ENCODE results near the gene UBE4A. TPM values are rescaled to one million over a fixed set of nuclear protein-coding genes. Genes with fewer than 3 reads are reported as not detected.

Gene UBE4A
- total and polyA plus RNA-seq, 2 experiments from 2014 or later = 11.8 to 42.2 TPM

- H3F3A ChIP-seq (replicated peaks; ENCODE audit: low read depth) = 0 out of 2 replicates have a peak, but pooled peaks cover 3% of the 10 kb centered on the region
- no peak overlapping the region for H3K4me2 ChIP-seq
- no peak overlapping the region for H3K4me3 ChIP-seq
- H3K36me3 Mint-ChIP-seq (ENCODE audit: low read depth) = peaks cover 26% of the 10 kb centered on the region
- no peak for TF ChIP-seq EZH2 (IDR thresholded peaks at IDR 0.05; ENCODE audit: low read depth, unreplicated experiment)
- TF ChIP-seq, protein P1, sequence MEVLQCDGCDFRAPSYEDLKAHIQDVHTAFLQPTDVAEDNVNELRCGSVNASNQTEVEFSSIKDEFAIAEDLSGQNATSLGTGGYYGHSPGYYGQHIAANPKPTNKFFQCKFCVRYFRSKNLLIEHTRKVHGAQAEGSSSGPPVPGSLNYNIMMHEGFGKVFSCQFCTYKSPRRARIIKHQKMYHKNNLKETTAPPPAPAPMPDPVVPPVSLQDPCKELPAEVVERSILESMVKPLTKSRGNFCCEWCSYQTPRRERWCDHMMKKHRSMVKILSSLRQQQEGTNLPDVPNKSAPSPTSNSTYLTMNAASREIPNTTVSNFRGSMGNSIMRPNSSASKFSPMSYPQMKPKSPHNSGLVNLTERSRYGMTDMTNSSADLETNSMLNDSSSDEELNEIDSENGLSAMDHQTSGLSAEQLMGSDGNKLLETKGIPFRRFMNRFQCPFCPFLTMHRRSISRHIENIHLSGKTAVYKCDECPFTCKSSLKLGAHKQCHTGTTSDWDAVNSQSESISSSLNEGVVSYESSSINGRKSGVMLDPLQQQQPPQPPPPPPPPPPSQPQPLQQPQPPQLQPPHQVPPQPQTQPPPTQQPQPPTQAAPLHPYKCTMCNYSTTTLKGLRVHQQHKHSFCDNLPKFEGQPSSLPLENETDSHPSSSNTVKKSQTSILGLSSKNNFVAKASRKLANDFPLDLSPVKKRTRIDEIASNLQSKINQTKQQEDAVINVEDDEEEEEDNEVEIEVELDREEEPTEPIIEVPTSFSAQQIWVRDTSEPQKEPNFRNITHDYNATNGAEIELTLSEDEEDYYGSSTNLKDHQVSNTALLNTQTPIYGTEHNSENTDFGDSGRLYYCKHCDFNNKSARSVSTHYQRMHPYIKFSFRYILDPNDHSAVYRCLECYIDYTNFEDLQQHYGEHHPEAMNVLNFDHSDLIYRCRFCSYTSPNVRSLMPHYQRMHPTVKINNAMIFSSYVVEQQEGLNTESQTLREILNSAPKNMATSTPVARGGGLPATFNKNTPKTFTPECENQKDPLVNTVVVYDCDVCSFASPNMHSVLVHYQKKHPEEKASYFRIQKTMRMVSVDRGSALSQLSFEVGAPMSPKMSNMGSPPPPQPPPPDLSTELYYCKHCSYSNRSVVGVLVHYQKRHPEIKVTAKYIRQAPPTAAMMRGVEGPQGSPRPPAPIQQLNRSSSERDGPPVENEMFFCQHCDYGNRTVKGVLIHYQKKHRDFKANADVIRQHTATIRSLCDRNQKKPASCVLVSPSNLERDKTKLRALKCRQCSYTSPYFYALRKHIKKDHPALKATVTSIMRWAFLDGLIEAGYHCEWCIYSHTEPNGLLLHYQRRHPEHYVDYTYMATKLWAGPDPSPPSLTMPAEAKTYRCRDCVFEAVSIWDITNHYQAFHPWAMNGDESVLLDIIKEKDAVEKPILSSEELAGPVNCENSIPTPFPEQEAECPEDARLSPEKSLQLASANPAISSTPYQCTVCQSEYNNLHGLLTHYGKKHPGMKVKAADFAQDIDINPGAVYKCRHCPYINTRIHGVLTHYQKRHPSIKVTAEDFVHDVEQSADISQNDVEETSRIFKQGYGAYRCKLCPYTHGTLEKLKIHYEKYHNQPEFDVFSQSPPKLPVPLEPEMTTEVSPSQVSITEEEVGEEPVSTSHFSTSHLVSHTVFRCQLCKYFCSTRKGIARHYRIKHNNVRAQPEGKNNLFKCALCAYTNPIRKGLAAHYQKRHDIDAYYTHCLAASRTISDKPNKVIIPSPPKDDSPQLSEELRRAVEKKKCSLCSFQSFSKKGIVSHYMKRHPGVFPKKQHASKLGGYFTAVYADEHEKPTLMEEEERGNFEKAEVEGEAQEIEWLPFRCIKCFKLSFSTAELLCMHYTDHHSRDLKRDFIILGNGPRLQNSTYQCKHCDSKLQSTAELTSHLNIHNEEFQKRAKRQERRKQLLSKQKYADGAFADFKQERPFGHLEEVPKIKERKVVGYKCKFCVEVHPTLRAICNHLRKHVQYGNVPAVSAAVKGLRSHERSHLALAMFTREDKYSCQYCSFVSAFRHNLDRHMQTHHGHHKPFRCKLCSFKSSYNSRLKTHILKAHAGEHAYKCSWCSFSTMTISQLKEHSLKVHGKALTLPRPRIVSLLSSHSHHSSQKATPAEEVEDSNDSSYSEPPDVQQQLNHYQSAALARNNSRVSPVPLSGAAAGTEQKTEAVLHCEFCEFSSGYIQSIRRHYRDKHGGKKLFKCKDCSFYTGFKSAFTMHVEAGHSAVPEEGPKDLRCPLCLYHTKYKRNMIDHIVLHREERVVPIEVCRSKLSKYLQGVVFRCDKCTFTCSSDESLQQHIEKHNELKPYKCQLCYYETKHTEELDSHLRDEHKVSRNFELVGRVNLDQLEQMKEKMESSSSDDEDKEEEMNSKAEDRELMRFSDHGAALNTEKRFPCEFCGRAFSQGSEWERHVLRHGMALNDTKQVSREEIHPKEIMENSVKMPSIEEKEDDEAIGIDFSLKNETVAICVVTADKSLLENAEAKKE (CRISPR knock-in tag; IDR thresholded peaks at IDR 0.05) = no peak
- no peak for TF ChIP-seq NANOG (IDR thresholded peaks at IDR 0.05; ENCODE audit: borderline replicate concordance)
- no peak for TF ChIP-seq STAT1 (IDR thresholded peaks at IDR 0.05; ENCODE audit: unreplicated experiment)
- no peak for TF ChIP-seq ZNF331 (CRISPR knock-in tag; IDR thresholded peaks at IDR 0.05; ENCODE audit: low read depth)
- peaks cover 2% of the 10 kb centered on the region for H3K27me3 Mint-ChIP-seq (ENCODE audit: insufficient read depth, low read depth, poor library complexity)
- no peaks in the 10 kb centered on the region for H3K9me3 Mint-ChIP-seq
- ATAC-seq (no peak), DNase-seq (ENCODE audit: low spot score) (no peak)
- no peak overlapping the region for H3K27ac Mint-ChIP-seq
- H3K4me1 Mint-ChIP-seq = no peaks in the 10 kb centered on the region
- H4K20me1 ChIP-seq (replicated peaks; ENCODE audit: insufficient read depth) = peaks cover 6% of the 10 kb centered on the region
- no peak overlapping the region for H3K4me3 Mint-ChIP-seq
- H3K27ac ChIP-seq (ENCODE audit: low read depth) = no peak overlapping the region
- H3K27me3 ChIP-seq (ENCODE audit: insufficient read depth) = no peaks in the 10 kb centered on the region
- peaks cover 3% of the 10 kb centered on the region; the same call in 1 of the 2 replicates for H3K4me1 ChIP-seq (ENCODE audit: insufficient read depth)
- H3K9me2 ChIP-seq (ENCODE audit: insufficient read depth) = no peaks in the 10 kb centered on the region
- peaks cover 39% of the 10 kb centered on the region for H3K79me2 ChIP-seq (replicated peaks; ENCODE audit: insufficient read depth)
- H2AFZ ChIP-seq = no peak overlapping the region
- peaks cover 20% of the 10 kb centered on the region for H3K36me3 ChIP-seq (ENCODE audit: insufficient read depth)
These were observed 5.7 kb downstream of the UBE4A start for GRCh38 chr11:118364956-118365615.

DNA sequence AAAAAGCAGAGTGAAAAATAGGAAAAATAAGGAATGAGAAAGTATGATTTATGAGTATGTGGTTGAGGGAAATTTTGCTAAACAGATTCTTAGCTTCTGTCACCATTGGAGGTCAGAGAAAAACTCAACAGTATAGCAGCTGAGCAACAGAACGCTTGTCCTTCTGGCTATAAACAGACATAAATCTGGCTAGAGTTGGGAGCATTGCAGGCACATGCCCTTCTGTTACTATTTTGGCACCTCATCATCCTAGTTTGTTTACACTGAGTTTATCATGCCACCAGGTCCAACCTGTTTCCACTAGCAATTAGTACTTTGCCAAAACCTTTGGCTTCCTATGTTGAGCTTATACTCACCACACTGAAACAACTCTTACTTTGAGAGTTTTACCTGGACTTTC is 6.9 kb downstream of the UBE4A start:
- H3K4me3 ChIP-seq = no peak overlapping the region
- ATAC-seq (no peak), DNase-seq (ENCODE audit: low spot score) (no peak)
- H2AFZ ChIP-seq = no peak overlapping the region
- no peaks in the 10 kb centered on the region for H3K27me3 ChIP-seq (ENCODE audit: insufficient read depth)
- H3K36me3 ChIP-seq (ENCODE audit: insufficient read depth) = peaks cover 25% of the 10 kb centered on the region
- no peaks in the 10 kb centered on the region for H3K9me2 ChIP-seq (ENCODE audit: insufficient read depth)
- Mint-ChIP-seq H3K4me3 (no peak overlapping the region), H3K36me3 (ENCODE audit: low read depth) (peaks cover 33% of the 10 kb centered on the region), H3K27ac (no peak overlapping the region), H3K4me1 (peaks cover 2% of the 10 kb centered on the region; the same call in 2 of the 3 replicates), H3K9me3 (no peaks in the 10 kb centered on the region), H3K27me3 (ENCODE audit: insufficient read depth, low read depth, poor library complexity) (peaks cover 3% of the 10 kb centered on the region)
- no peaks in the 10 kb centered on the region for H3K4me1 ChIP-seq (ENCODE audit: insufficient read depth)
- H3K79me2 ChIP-seq (replicated peaks; ENCODE audit: insufficient read depth) = peaks cover 27% of the 10 kb centered on the region
- no peak overlapping the region for H3K27ac ChIP-seq (ENCODE audit: low read depth)
- H3F3A ChIP-seq (replicated peaks; ENCODE audit: low read depth) = 0 out of 2 replicates have a peak, but pooled peaks cover 3% of the 10 kb centered on the region
- peaks cover 6% of the 10 kb centered on the region for H4K20me1 ChIP-seq (replicated peaks; ENCODE audit: insufficient read depth)
- no peak overlapping the region for H3K4me2 ChIP-seq
- no peak for TF ChIP-seq NANOG (IDR thresholded peaks at IDR 0.05; ENCODE audit: borderline replicate concordance)
- no peak for TF ChIP-seq REST (IDR thresholded peaks at IDR 0.05; ENCODE audit: unreplicated experiment)
- TF ChIP-seq CREB1 (CRISPR knock-in tag; IDR thresholded peaks at IDR 0.05; ENCODE audit: low read depth) = no peak
- TF ChIP-seq, protein P2, sequence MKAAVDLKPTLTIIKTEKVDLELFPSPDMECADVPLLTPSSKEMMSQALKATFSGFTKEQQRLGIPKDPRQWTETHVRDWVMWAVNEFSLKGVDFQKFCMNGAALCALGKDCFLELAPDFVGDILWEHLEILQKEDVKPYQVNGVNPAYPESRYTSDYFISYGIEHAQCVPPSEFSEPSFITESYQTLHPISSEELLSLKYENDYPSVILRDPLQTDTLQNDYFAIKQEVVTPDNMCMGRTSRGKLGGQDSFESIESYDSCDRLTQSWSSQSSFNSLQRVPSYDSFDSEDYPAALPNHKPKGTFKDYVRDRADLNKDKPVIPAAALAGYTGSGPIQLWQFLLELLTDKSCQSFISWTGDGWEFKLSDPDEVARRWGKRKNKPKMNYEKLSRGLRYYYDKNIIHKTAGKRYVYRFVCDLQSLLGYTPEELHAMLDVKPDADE (IDR thresholded peaks at IDR 0.05) = no peak
- TF ChIP-seq ZNF114 (CRISPR knock-in tag; IDR thresholded peaks at IDR 0.05) = no peak
- TF ChIP-seq JUNB (IDR thresholded peaks at IDR 0.05; ENCODE audit: unreplicated experiment) = no peak
- TF ChIP-seq EZH2 (IDR thresholded peaks at IDR 0.05; ENCODE audit: low read depth, unreplicated experiment) = no peak
